Astrocyte (in vitro differentiated cells and primary cell): ENCODE data around the gene EIF3D.

ENCODE experiments used
- CTCF ChIP-seq: IDR thresholded peaks from 2 replicates; pipeline ENCODE4 v1.5.1; 2011; ENCODE audit warnings: low read depth, mild to moderate bottlenecking, inconsistent platforms, low read length, moderate library complexity; ENCODE audit not compliant: insufficient read depth
- EZH2 ChIP-seq: IDR thresholded peaks from 2 replicates; pipeline ENCODE4 v1.6.1; 2012; ENCODE audit warnings: mild to moderate bottlenecking, low read length, inconsistent platforms; ENCODE audit not compliant: insufficient read depth

DNA sequence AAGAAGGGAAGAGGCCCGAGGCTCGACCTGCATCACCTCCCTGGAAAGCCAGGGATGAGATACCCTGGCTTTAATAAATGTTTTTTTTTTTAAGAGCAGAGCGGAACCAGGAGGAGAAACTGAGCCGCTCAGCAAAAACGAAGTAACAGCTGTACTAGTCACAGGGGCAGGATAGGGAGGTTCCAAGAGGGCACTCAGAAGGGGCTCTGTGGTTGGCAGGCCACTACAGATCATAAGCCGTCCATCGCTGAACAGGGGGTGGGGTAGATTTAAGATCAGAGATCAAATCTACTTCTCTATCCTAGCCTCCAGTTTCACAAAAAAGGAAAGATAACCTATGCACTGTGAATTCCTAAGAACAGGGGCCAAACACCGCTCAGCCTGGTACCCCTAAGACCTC is 625 bp downstream of the EIF3D start:
- TF ChIP-seq CTCF (no peak), EZH2 (no peak)
